Lower leg skin (tissue), 3 donors: ENCODE results near the gene KIF3B.

ENCODE experiments used
- CTCF ChIP-seq, 3 donors: fragments of 450-650 bp; IDR thresholded peaks; one replicate each; pipeline ENCODE4 v1.5.1; 2016; ENCODE audit warnings: antibody characterized with exemption in 3 of 3, mild to moderate bottlenecking in 3 of 3, moderate library complexity in 2 of 3
- POLR2A ChIP-seq, 2 donors: fragments of 450-650 bp; IDR thresholded peaks; one replicate each; pipeline ENCODE4 v1.6.1; 2016 to 2017; ENCODE audit warnings: antibody characterized with exemption in 2 of 2, mild to moderate bottlenecking in 1 of 2, moderate library complexity in 1 of 2

- TF ChIP-seq CTCF (IDR thresholded peaks at IDR 0.05) (no peak), POLR2A (IDR thresholded peaks at IDR 0.05) (no peak)
Measured at GRCh38 chr20:32357869-32358631, 80.6 kb downstream of the KIF3B start, which contains the start of gene ASXL1.
